ENCODE results near the gene PNPLA2. TPM values are rescaled to one million over a fixed set of nuclear protein-coding genes. Genes with fewer than 3 reads are reported as not detected.

The PNPLA2 gene
- total and polyA plus RNA-seq, 2 donors (not counting 1 experiment from before 2014, with no cell fraction given), result 16.2 to 33.9 TPM

- peaks cover 18% of the 10 kb centered on the region for H3K79me2 ChIP-seq (ENCODE audit: control insufficient read depth, insufficient read depth, low read length)
- H3K4me3 ChIP-seq (replicated peaks in 1 of 4; ENCODE audit: control extremely low read depth in 1 of 4, insufficient read depth in 1 of 4, low read depth in 3 of 4, low read length in 4 of 4), result peak overlapping the region in 2 of 4 experiments; percentile 12 to 45
- H4K20me1 ChIP-seq (ENCODE audit: control insufficient read depth, extremely low read depth, insufficient read depth, low read length), result no peaks in the 10 kb centered on the region
- peaks cover 2% of the 10 kb centered on the region for H3K36me3 ChIP-seq (ENCODE audit: control insufficient read depth, insufficient read depth, low read length)
- TF ChIP-seq CTCF (conservative IDR thresholded peaks at IDR 0.05 in 1 of 2, IDR thresholded peaks at IDR 0.05 in 1 of 2; ENCODE audit: low read depth in 1 of 2, low read length in 2 of 2), result no peak
- TF ChIP-seq EZH2 (IDR thresholded peaks at IDR 0.05; ENCODE audit: low read length, missing control alignments), result no peak
- no peak overlapping the region for H2AFZ ChIP-seq (ENCODE audit: low read length)
- peak; percentile 55 to 63 for DNase-seq (ENCODE audit: low read depth in 2 of 2)
- H3K27me3 ChIP-seq (ENCODE audit: control insufficient read depth, insufficient read depth, low read length), result no peaks in the 10 kb centered on the region
- H3K9ac ChIP-seq (ENCODE audit: insufficient read depth, low read length), result no peak overlapping the region
- H3K4me2 ChIP-seq (ENCODE audit: extremely low read depth, insufficient read depth, low read length), result peak overlapping the region; percentile 88
- no peaks in the 10 kb centered on the region for H3K9me3 ChIP-seq (ENCODE audit: control insufficient read depth, insufficient read depth, low read depth, low read length)
- H3K27ac ChIP-seq (ENCODE audit: insufficient read depth, low read length), result no peak overlapping the region
- H3K4me1 ChIP-seq (ENCODE audit: control insufficient read depth, extremely low read depth, insufficient read depth, low read length), result peaks cover 37% of the 10 kb centered on the region
Measured at GRCh38 chr11:830295-831117, 11.8 kb downstream of the PNPLA2 start.

GRCh38 chr11:831118-831864 lies 12.6 kb downstream of the PNPLA2 start:
- H3K4me1 ChIP-seq (ENCODE audit: control insufficient read depth, extremely low read depth, insufficient read depth, low read length), result peaks cover 37% of the 10 kb centered on the region

More at GRCh38 chr11:831118-831864, 12.6 kb downstream of the PNPLA2 start:
- Histone ChIP-seq H3K36me3 (ENCODE audit: control insufficient read depth, insufficient read depth, low read length) (peaks cover 3% of the 10 kb centered on the region), H3K9me3 (ENCODE audit: control insufficient read depth, insufficient read depth, low read depth, low read length) (no peaks in the 10 kb centered on the region), H3K4me2 (ENCODE audit: extremely low read depth, insufficient read depth, low read length) (peak overlapping the region; percentile 91), H4K20me1 (ENCODE audit: control insufficient read depth, extremely low read depth, insufficient read depth, low read length) (no peaks in the 10 kb centered on the region), H2AFZ (ENCODE audit: low read length) (no peak overlapping the region), H3K4me3 (replicated peaks in 1 of 4; ENCODE audit: control extremely low read depth in 1 of 4, insufficient read depth in 1 of 4, low read depth in 3 of 4, low read length in 4 of 4) (peak overlapping the region in 1 of 4 experiments; percentile 12), H3K27ac (ENCODE audit: insufficient read depth, low read length) (no peak overlapping the region), H3K79me2 (ENCODE audit: control insufficient read depth, insufficient read depth, low read length) (peaks cover 23% of the 10 kb centered on the region), H3K27me3 (ENCODE audit: control insufficient read depth, insufficient read depth, low read length) (no peaks in the 10 kb centered on the region), H3K9ac (ENCODE audit: insufficient read depth, low read length) (no peak overlapping the region)
- peak; percentile 46 to 67 for DNase-seq (ENCODE audit: low read depth in 2 of 2)
- TF ChIP-seq CTCF (conservative IDR thresholded peaks at IDR 0.05 in 1 of 2, IDR thresholded peaks at IDR 0.05 in 1 of 2; ENCODE audit: low read depth in 1 of 2, low read length in 2 of 2), result no peak
- no peak for TF ChIP-seq EZH2 (IDR thresholded peaks at IDR 0.05; ENCODE audit: low read length, missing control alignments)
